WTC11 (cell line): ENCODE measurements around the gene ATL2.

Experiments used
- GABPB1 ChIP-seq: sonication (generic); formaldehyde crosslinking; IDR thresholded peaks from 2 replicates; pipeline ENCODE4 v1.8.1; 2023; ENCODE audit warnings: mild to moderate bottlenecking, missing genetic modification reagents
- TF ChIP-seq, protein P1 (sequence below): sonication (generic); formaldehyde crosslinking; IDR thresholded peaks from 2 replicates; pipeline ENCODE4 v1.8.0; 2022; ENCODE audit warnings: mild to moderate bottlenecking, missing genetic modification reagents
- TF ChIP-seq, protein P2 (sequence below): sonication (generic); formaldehyde crosslinking; IDR thresholded peaks from 2 replicates; pipeline ENCODE4 v1.8.1; 2022; ENCODE audit warnings: low read depth, missing genetic modification reagents, borderline replicate concordance
- TF ChIP-seq, protein P3 (sequence below): fragments of 200-600 bp; IDR thresholded peaks from 2 replicates; pipeline ENCODE4 v1.8.0; 2022; ENCODE audit warnings: antibody characterized with exemption

DNA sequence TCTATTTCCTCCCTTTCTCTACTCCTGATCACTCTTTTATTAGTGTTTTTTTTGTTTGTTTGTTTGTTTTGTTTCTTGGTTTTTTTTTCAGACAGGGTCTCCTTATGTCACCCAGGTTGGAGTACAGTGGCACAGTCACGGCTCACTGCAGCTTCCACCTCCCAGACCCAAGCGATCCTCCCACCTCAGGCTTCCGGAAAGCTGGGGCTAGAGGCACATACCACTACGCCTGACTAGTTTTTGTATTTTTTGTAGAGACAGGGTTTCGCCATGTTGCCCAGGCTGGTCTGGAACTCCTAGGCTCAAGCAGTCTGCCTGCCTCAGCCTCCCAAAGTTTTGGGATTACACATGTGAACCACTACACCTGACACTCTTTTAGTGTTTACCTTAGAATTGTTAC, 122.3 kb downstream of the ATL2 start:
- TF ChIP-seq GABPB1 (CRISPR knock-in tag), result no peak
- TF ChIP-seq, protein P1, sequence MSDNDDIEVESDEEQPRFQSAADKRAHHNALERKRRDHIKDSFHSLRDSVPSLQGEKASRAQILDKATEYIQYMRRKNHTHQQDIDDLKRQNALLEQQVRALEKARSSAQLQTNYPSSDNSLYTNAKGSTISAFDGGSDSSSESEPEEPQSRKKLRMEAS (CRISPR knock-in tag), result no peak
- TF ChIP-seq, protein P2, sequence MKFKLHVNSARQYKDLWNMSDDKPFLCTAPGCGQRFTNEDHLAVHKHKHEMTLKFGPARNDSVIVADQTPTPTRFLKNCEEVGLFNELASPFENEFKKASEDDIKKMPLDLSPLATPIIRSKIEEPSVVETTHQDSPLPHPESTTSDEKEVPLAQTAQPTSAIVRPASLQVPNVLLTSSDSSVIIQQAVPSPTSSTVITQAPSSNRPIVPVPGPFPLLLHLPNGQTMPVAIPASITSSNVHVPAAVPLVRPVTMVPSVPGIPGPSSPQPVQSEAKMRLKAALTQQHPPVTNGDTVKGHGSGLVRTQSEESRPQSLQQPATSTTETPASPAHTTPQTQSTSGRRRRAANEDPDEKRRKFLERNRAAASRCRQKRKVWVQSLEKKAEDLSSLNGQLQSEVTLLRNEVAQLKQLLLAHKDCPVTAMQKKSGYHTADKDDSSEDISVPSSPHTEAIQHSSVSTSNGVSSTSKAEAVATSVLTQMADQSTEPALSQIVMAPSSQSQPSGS (CRISPR knock-in tag), result no peak
- TF ChIP-seq, protein P3, sequence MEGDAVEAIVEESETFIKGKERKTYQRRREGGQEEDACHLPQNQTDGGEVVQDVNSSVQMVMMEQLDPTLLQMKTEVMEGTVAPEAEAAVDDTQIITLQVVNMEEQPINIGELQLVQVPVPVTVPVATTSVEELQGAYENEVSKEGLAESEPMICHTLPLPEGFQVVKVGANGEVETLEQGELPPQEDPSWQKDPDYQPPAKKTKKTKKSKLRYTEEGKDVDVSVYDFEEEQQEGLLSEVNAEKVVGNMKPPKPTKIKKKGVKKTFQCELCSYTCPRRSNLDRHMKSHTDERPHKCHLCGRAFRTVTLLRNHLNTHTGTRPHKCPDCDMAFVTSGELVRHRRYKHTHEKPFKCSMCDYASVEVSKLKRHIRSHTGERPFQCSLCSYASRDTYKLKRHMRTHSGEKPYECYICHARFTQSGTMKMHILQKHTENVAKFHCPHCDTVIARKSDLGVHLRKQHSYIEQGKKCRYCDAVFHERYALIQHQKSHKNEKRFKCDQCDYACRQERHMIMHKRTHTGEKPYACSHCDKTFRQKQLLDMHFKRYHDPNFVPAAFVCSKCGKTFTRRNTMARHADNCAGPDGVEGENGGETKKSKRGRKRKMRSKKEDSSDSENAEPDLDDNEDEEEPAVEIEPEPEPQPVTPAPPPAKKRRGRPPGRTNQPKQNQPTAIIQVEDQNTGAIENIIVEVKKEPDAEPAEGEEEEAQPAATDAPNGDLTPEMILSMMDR, result no peak
